HL-60 (cell line): ENCODE data around the gene DAD1.

Experiments
- CTCF ChIP-seq: IDR thresholded peaks from one replicate; pipeline ENCODE4 v1.5.1; 2011; ENCODE audit warnings: low read length, control low read depth, inconsistent platforms; ENCODE audit not compliant: insufficient read depth
- POLR2AphosphoS5 ChIP-seq: IDR thresholded peaks from 2 replicates; pipeline ENCODE4 v1.6.1; 2012; ENCODE audit warnings: low read depth
- REST ChIP-seq: IDR thresholded peaks from 2 replicates; pipeline ENCODE4 v1.6.1; 2012; ENCODE audit warnings: low read depth; ENCODE audit not compliant: insufficient replicate concordance
- SPI1 ChIP-seq: IDR thresholded peaks from 2 replicates; pipeline ENCODE4 v1.6.1; 2012; ENCODE audit warnings: low read depth, mild to moderate bottlenecking, borderline replicate concordance

- TF ChIP-seq CTCF (no peak), POLR2AphosphoS5 (no peak), REST (no peak), SPI1 (no peak)
Measured at GRCh38 chr14:22610931-22611330, 21.9 kb upstream of the DAD1 start.
